GM12865 (cell line): ENCODE measurements around the gene ZNF709.
"Not testable (repeated sequence)": the region's sequence is repeated elsewhere in the genome, so short reads cannot be mapped to it uniquely, and the experiment has no call there.

Source experiments
- DNase-seq: peaks from one replicate; pipeline ENCODE4 v3.0.0; 2010; ENCODE audit warnings: low read depth
- H3K4me3 ChIP-seq: 2 replicates; pipeline ENCODE4 v1.5.1; 2011; ENCODE audit warnings: mild to moderate bottlenecking, low read depth, low read length, control low read depth
- CTCF ChIP-seq: IDR thresholded peaks from 2 replicates; pipeline ENCODE4 v1.5.1; 2011; ENCODE audit warnings: low read length, control low read depth, low read depth, inconsistent platforms; ENCODE audit not compliant: insufficient read depth; ENCODE audit errors: missing control alignments

The ZNF709 gene

GRCh38 chr19:12496480-12496879, 11.9 kb upstream of the ZNF709 start:
- H3K4me3 ChIP-seq: no peak overlapping the region
- no peak for DNase-seq
- TF ChIP-seq CTCF: no peak

- H3K4me3 ChIP-seq: peak overlapping the region; percentile 41
- TF ChIP-seq CTCF: peak; percentile 13
- peak; percentile 78 for DNase-seq
Measured at GRCh38 chr19:12495002-12495802, 10.6 kb upstream of the ZNF709 start.

- no peak for TF ChIP-seq CTCF
- H3K4me3 ChIP-seq: no peak overlapping the region
- DNase-seq: no peak
Measured at GRCh38 chr19:12494260-12494860, 9.7 kb upstream of the ZNF709 start.

- not testable (repeated sequence) for H3K4me3 ChIP-seq, DNase-seq
Measured at GRCh38 chr19:12486265-12486783, 1.7 kb upstream of the ZNF709 start.

- H3K4me3 ChIP-seq: no peak overlapping the region
- DNase-seq: no peak
- TF ChIP-seq CTCF: no peak
Measured at GRCh38 chr19:12485571-12485970, 955 bp upstream of the ZNF709 start.

- TF ChIP-seq CTCF: no peak
- DNase-seq: no peak
- peak overlapping the region; percentile 66 for H3K4me3 ChIP-seq
Measured at GRCh38 chr19:12485052-12485416, 418 bp upstream of the ZNF709 start.

GRCh38 chr19:12484011-12484370, 625 bp downstream of the ZNF709 start:
- H3K4me3 ChIP-seq: peak overlapping the region; percentile 66
- no peak for DNase-seq
- TF ChIP-seq CTCF: no peak
